Testis (tissue), 3 donors: ENCODE results near the gene ZNF726. TPM values are rescaled to one million over a fixed set of nuclear protein-coding genes. Genes with fewer than 3 reads are reported as not detected.
A peak's percentile ranks its signal among the peaks of the same experiment; 100 is the strongest.
"Not testable (repeated sequence)": the region's sequence is repeated elsewhere in the genome, so short reads cannot be mapped to it uniquely, and the experiment has no call there.

Experiments used
- DNase-seq: peaks from one replicate; pipeline ENCODE4 v3.0.0-alpha.2; 2019
- H3K27ac ChIP-seq, 2 donors: fragments of 200-600 bp; sonication (generic); one replicate each; pipeline ENCODE4 v1.5.1; 2019
- H3K27me3 ChIP-seq: fragments of 200-600 bp; sonication (generic); one replicate; pipeline ENCODE4 v1.5.1; 2019
- H3K36me3 ChIP-seq: fragments of 200-600 bp; sonication (generic); one replicate; pipeline ENCODE4 v1.5.1; 2017; ENCODE audit warnings: low read depth; ENCODE audit errors: missing control alignments
- H3K4me1 ChIP-seq: fragments of 200-600 bp; sonication (generic); one replicate; pipeline ENCODE4 v1.5.1; 2019
- H3K4me3 ChIP-seq, 2 donors: fragments of 200-600 bp; sonication (generic); one replicate each; pipeline ENCODE4 v1.5.1; 2017 to 2019
- H3K9me3 ChIP-seq: fragments of 200-600 bp; sonication (generic); one replicate; pipeline ENCODE4 v1.5.1; 2017
- POLR2A ChIP-seq: fragments of 450-650 bp; IDR thresholded peaks from one replicate; pipeline ENCODE4 v1.6.1; 2017; ENCODE audit warnings: antibody characterized with exemption, mild to moderate bottlenecking, moderate library complexity
- WGBS, 2 donors: methylation state at CpG; one replicate each; pipeline ENCODE4 v1.1.5; 2018; 5-methylcytosine and 5-hydroxymethylcytosine counted together
- intact Hi-C: fragments of 100-400 bp; cut with DNase I; formaldehyde crosslinking; loops from one replicate; pipeline ENCODE4 v1.15.1; 2023; ENCODE audit warnings: low total_unique reads
- polyA plus RNA-seq: library from polyadenylated mRNA; stranded (reverse); fragments of 350-450 nt; fragmentation: Illumina TruSeq; extraction: RNeasy Lipid Tissue Mini Kit (QIAGEN cat#74804); gene quantifications from one replicate; pipeline ENCODE4 v1.2.3, GENCODE V29; 2014; ENCODE audit warnings: low read depth, low replicate concordance; ENCODE audit not compliant: insufficient read depth
- total RNA-seq, 2 donors: library from RNA; depleted of rRNA; stranded (reverse); fragments of >200 nt; gene quantifications; one replicate each; pipeline ENCODE4 v1.2.3, GENCODE V29; 2016
- TF ChIP-seq, protein P1 (sequence below), 3 experiments: fragments of 450-650 bp in 2 of 3; fragments of 200-600 bp in 1 of 3; sonication (generic) in 1 of 3; IDR thresholded peaks; one replicate each; pipeline ENCODE4 v1.5.1; 2016 to 2019; ENCODE audit warnings: antibody characterized with exemption in 3 of 3, mild to moderate bottlenecking in 2 of 3, moderate library complexity in 1 of 3

The ZNF726 gene
- total and polyA plus RNA-seq, 3 donors from 2014 or later, result 2.6 to 18.2 (median 9.2) TPM

DNA sequence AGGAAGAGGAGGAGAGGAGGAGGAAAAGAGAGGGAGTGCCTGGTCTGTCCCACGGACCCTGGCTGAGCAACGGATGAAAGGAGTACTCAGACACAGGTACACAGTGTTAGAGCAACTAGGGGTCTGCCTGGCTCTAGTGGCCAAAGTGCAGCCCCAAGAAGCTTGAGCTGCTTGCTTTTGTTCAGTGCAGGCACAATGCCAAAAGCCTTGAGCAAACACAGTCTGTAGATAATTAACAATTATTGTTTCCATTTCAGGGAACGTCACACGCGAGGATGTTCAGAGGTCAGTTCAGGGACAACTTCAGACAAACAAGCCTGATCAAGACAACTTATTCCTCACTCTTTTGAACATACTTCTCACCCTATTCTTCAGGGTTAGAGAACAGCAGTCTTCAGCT, 32.2 kb upstream of the ZNF726 start:
- intact Hi-C loops, result no loop called here

DNA sequence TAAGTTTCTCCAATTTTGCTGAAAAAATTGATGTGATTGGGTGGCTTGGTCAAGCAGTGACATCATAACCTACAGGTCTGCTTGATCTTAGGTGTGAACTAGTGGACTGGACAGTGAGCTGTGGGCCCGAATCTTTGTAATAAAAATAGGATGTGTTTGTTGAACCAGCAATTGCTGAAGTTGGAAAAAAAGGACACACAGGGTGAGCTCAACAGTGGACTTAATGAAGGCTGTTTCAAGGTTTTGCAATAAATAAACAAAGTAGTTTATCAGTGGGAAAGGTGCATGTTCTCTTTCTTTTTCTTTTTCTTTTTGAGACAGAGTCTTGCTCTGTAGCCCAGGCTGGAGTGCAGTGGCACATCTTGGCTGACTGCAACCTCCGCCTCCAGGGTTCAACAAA, 30.3 kb upstream of the ZNF726 start:
- WGBS, 2 donors, result 88 to 92% methylated on average over 2 of the region's 2 CpGs

More for the DNA sequence above, 32.2 kb upstream of the ZNF726 start:
- Histone ChIP-seq H3K27me3 (no peaks in the 10 kb centered on the region), H3K4me1 (peaks cover 4% of the 10 kb centered on the region), H3K9me3 (no peaks in the 10 kb centered on the region), H3K4me3 (no peak overlapping the region), H3K36me3 (no peaks in the 10 kb centered on the region), H3K27ac (peak overlapping the region; percentile 11 to 23)
- TF ChIP-seq POLR2A, result no peak
- TF ChIP-seq, protein P1, sequence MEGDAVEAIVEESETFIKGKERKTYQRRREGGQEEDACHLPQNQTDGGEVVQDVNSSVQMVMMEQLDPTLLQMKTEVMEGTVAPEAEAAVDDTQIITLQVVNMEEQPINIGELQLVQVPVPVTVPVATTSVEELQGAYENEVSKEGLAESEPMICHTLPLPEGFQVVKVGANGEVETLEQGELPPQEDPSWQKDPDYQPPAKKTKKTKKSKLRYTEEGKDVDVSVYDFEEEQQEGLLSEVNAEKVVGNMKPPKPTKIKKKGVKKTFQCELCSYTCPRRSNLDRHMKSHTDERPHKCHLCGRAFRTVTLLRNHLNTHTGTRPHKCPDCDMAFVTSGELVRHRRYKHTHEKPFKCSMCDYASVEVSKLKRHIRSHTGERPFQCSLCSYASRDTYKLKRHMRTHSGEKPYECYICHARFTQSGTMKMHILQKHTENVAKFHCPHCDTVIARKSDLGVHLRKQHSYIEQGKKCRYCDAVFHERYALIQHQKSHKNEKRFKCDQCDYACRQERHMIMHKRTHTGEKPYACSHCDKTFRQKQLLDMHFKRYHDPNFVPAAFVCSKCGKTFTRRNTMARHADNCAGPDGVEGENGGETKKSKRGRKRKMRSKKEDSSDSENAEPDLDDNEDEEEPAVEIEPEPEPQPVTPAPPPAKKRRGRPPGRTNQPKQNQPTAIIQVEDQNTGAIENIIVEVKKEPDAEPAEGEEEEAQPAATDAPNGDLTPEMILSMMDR (IDR thresholded peaks at IDR 0.05), result no peak
- 34 to 38% methylated on average over 5 of the region's 5 CpGs for WGBS, 2 donors
- peak; percentile 76 for DNase-seq

DNA sequence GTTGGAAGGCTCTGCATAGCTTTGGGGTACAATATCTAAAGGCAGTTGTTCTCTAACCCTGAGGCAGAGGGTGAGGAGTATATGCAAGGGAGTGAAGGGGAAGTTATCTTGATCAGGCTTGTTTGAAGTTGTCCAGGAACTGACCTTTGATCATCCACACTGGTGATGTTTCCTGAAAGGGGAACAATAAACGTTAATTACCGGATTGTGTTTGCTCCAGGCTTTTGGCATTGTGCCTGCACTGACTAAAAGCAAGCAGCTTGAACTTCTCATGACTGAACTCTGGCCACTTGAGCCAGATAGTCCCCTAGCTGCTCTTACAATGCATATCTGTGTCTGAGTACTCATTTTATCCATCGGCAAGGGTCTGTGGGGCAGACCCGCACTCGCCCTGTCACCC, 27.0 kb upstream of the ZNF726 start:
- H3K4me3 ChIP-seq, result no peak overlapping the region
- no peaks in the 10 kb centered on the region for H3K27me3 ChIP-seq
- H3K4me1 ChIP-seq, result peaks cover 4% of the 10 kb centered on the region
- 70 to 82% methylated on average over 4 to 5 of the region's 5 CpGs for WGBS, 2 donors
- no peaks in the 10 kb centered on the region for H3K9me3 ChIP-seq
- intact Hi-C loops, result no loop called here
- no peak for DNase-seq
- TF ChIP-seq, protein P1 (IDR thresholded peaks at IDR 0.05), result no peak
- no peak for TF ChIP-seq POLR2A
- no peak overlapping the region for H3K27ac ChIP-seq
- no peaks in the 10 kb centered on the region for H3K36me3 ChIP-seq

More for the DNA sequence above, 30.3 kb upstream of the ZNF726 start:
- peaks cover 4% of the 10 kb centered on the region for H3K4me1 ChIP-seq
- no peak overlapping the region for H3K4me3 ChIP-seq
- H3K9me3 ChIP-seq, result no peaks in the 10 kb centered on the region
- no peak overlapping the region for H3K27ac ChIP-seq
- intact Hi-C loops, result no loop called here
- no peaks in the 10 kb centered on the region for H3K27me3 ChIP-seq
- no peaks in the 10 kb centered on the region for H3K36me3 ChIP-seq
- TF ChIP-seq POLR2A, result no peak
- TF ChIP-seq, protein P1 (IDR thresholded peaks at IDR 0.05), result no peak
- DNase-seq, result no peak

DNA sequence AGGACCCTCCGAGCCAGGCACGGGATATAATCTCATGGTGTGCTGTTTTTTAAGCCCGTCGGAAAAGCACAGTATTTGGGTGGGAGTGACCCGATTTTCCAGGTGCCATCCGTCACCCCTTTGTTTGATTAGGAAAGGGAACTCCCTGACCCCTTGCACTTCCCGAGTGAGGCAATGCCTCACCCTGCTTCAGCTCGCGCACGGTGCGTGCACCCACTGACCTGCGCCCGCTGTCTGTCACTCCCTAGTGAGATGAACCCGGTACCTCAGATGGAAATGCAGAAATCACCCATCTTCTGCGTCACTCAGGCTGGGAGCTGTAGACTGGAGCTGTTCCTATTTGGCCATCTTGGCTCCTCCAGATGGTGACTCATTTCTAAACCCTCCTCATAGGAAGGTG, 18.6 kb upstream of the ZNF726 start:
- H3K27ac ChIP-seq, result not testable (repeated sequence)

DNA sequence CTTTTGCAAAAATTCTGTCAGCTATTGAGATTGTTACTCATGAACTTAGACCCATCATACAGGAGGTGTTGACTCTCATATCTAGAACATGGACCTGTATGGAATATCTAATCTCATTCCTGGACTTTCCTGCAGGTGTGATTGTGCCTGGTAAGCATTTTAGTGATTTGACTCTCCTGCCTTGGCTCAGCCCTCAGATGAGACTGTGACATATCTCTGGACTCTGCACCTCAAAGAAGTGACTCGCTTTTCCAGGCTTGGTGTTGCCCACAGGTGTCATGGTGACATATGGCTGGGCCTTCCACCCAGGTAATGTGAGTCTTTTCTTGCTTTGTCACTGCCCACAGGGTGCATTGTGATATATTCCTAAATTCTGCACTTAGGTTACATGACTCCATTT, 17.8 kb upstream of the ZNF726 start:
- no peak for TF ChIP-seq POLR2A
- TF ChIP-seq, protein P1 (IDR thresholded peaks at IDR 0.05), result no peak
- Histone ChIP-seq H3K36me3 (no peaks in the 10 kb centered on the region), H3K27ac (no peak overlapping the region), H3K9me3 (no peaks in the 10 kb centered on the region), H3K4me3 (no peak overlapping the region), H3K4me1 (no peaks in the 10 kb centered on the region), H3K27me3 (no peaks in the 10 kb centered on the region)
- 69 to 75% methylated on average over 1 of the region's 1 CpG for WGBS, 2 donors
- intact Hi-C loops, result no loop called here
- no peak for DNase-seq

More for the DNA sequence above, 18.6 kb upstream of the ZNF726 start:
- DNase-seq, H3K4me1 ChIP-seq, intact Hi-C loops, H3K36me3 ChIP-seq, H3K27me3 ChIP-seq, H3K9me3 ChIP-seq, H3K4me3 ChIP-seq: not testable (repeated sequence)
- 78 to 86% methylated on average over 10 to 15 of the region's 15 CpGs for WGBS, 2 donors
